HK-2 (cell line): Measurements from ENCODE around the gene ATF2.
A peak's percentile ranks its signal among the peaks of the same experiment; 100 is the strongest.

Experiments used
- DNase-seq: peaks from one replicate; pipeline ENCODE4 v3.0.0-alpha.2; 2018; ENCODE audit not compliant: unreplicated experiment

The ATF2 gene

GRCh38 chr2:175080479-175080878 lies 87.5 kb downstream of the ATF2 start:
- DNase-seq: no peak

- DNase-seq: no peak
These were observed 91.7 kb downstream of the ATF2 start for GRCh38 chr2:175076272-175076671.

GRCh38 chr2:175074478-175074877 lies 93.5 kb downstream of the ATF2 start:
- DNase-seq: no peak

GRCh38 chr2:175068534-175068933 lies 99.5 kb downstream of the ATF2 start:
- DNase-seq: no peak

- DNase-seq: no peak
These were observed 101.6 kb downstream of the ATF2 start for GRCh38 chr2:175066411-175066810.

GRCh38 chr2:175064797-175065196 lies 103.2 kb downstream of the ATF2 start:
- no peak for DNase-seq

GRCh38 chr2:175063741-175064140 lies 104.3 kb downstream of the ATF2 start:
- DNase-seq: no peak

- no peak for DNase-seq
These were observed 105.0 kb downstream of the ATF2 start for GRCh38 chr2:175062787-175063585.

GRCh38 chr2:175057078-175057685 lies 110.8 kb downstream of the ATF2 start:
- DNase-seq: no peak

GRCh38 chr2:175055993-175056392 lies 112.0 kb downstream of the ATF2 start:
- DNase-seq: no peak

- DNase-seq: no peak
These were observed 113.7 kb downstream of the ATF2 start for GRCh38 chr2:175054340-175054739.

GRCh38 chr2:175049661-175050060 lies 118.3 kb downstream of the ATF2 start:
- no peak for DNase-seq

- no peak for DNase-seq
These were observed 119.7 kb downstream of the ATF2 start for GRCh38 chr2:175048275-175048674.

GRCh38 chr2:175039490-175039889 lies 128.5 kb downstream of the ATF2 start:
- DNase-seq: no peak

GRCh38 chr2:175039031-175039430 lies 129.0 kb downstream of the ATF2 start:
- no peak for DNase-seq

- DNase-seq: no peak
These were observed 130.1 kb downstream of the ATF2 start for GRCh38 chr2:175037941-175038340.

- no peak for DNase-seq
These were observed 131.4 kb downstream of the ATF2 start for GRCh38 chr2:175036582-175037018.

GRCh38 chr2:175035806-175036205 lies 132.2 kb downstream of the ATF2 start:
- no peak for DNase-seq

GRCh38 chr2:175034716-175035115 lies 133.3 kb downstream of the ATF2 start:
- DNase-seq: no peak

- peak; percentile 17 for DNase-seq
These were observed 137.4 kb downstream of the ATF2 start for GRCh38 chr2:175030380-175031271.

GRCh38 chr2:175027755-175028154 lies 140.2 kb downstream of the ATF2 start:
- DNase-seq: no peak

- no peak for DNase-seq
These were observed 141.6 kb downstream of the ATF2 start for GRCh38 chr2:175026385-175026784.
